ENCODE measurements around the gene MYO3B. TPM values are rescaled to one million over a fixed set of nuclear protein-coding genes. Genes with fewer than 3 reads are reported as not detected.

The MYO3B gene
- polyA plus RNA-seq, 1 donor (not counting 4 experiments of a cell fraction or from before 2014, with no cell fraction given), result 4.4 TPM

DNA sequence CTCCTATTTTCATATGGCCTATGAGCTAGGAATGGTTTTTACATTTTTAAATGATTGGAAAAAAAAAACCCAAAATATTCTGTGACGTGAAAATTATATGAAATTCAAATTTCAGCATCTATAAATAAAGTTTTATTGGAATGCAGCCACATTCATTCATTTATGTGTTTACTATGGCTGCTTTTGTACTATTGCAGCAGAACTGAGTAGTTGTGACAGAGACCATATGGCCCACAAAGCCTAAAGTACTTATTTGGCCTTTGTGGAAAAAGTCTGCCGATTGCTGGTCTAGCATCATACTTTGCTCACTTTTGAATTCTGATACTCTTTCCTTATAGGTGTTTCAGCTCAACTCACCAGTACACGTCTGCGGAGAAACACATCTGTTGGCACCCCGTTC, 39.0 kb downstream of the MYO3B start:
- no peak overlapping the region for H3K9ac ChIP-seq (ENCODE audit: control insufficient read depth, extremely low read depth, insufficient read depth, low read length)
- H2AFZ ChIP-seq (ENCODE audit: control insufficient read depth, low read length), result no peak overlapping the region
- FAIRE-seq, result no peak
- TF ChIP-seq CTCF (optimal IDR thresholded peaks at IDR 0.05 in 1 of 3, IDR thresholded peaks at IDR 0.05 in 1 of 3, conservative IDR thresholded peaks at IDR 0.05 in 1 of 3; ENCODE audit: extremely low read depth in 1 of 3, insufficient read depth in 2 of 3, low read length in 3 of 3), result no peak
- TF ChIP-seq EZH2 (IDR thresholded peaks at IDR 0.05; ENCODE audit: low read length), result no peak
- no peaks in the 10 kb centered on the region for H3K79me2 ChIP-seq (ENCODE audit: control insufficient read depth, insufficient read depth, low read length)
- no peaks in the 10 kb centered on the region for H4K20me1 ChIP-seq (ENCODE audit: control insufficient read depth, extremely low read depth, insufficient read depth, low read length)
- peaks cover 0 to 2% of the 10 kb centered on the region in 2 experiments for H3K36me3 ChIP-seq (ENCODE audit: control insufficient read depth in 2 of 2, extremely low read depth in 1 of 2, insufficient read depth in 2 of 2, low read length in 2 of 2)
- H3K27ac ChIP-seq (ENCODE audit: control insufficient read depth, insufficient read depth, low read length), result no peak overlapping the region
- dilution Hi-C loops (cut with MboI; ENCODE audit: extremely low pct_ligation_motif_present, low sequenced_read_pairs), result no loop called here
- DNase-seq (ENCODE audit: low read depth, low spot score), result no peak
- no peaks in the 10 kb centered on the region for H3K27me3 ChIP-seq (ENCODE audit: control insufficient read depth, extremely low read depth, insufficient read depth, low read length)
- no peaks in the 10 kb centered on the region for H3K9me1 ChIP-seq (ENCODE audit: control insufficient read depth, extremely low read depth, insufficient read depth, low read length)
- no peaks in the 10 kb centered on the region for H3K9me3 ChIP-seq (ENCODE audit: control insufficient read depth, low read depth, low read length)
- H3K4me3 ChIP-seq (ENCODE audit: control insufficient read depth in 2 of 3, extremely low read depth in 1 of 3, insufficient read depth in 2 of 3, low read depth in 1 of 3, low read length in 3 of 3), result no peak overlapping the region
- no peak overlapping the region for H3K4me2 ChIP-seq (ENCODE audit: control insufficient read depth, extremely low read depth, insufficient read depth, low read depth, low read length)
- peaks cover 7% of the 10 kb centered on the region for H3K4me1 ChIP-seq (ENCODE audit: control insufficient read depth, extremely low read depth, insufficient read depth, low read length)

- no peak overlapping the region for H2AFZ ChIP-seq (ENCODE audit: control insufficient read depth, low read length)
These were observed 39.9 kb downstream of the MYO3B start for GRCh38 chr2:170217778-170218251.

More at GRCh38 chr2:170217778-170218251, 39.9 kb downstream of the MYO3B start:
- no peaks in the 10 kb centered on the region for H3K27me3 ChIP-seq (ENCODE audit: control insufficient read depth, extremely low read depth, insufficient read depth, low read length)
- H4K20me1 ChIP-seq (ENCODE audit: control insufficient read depth, extremely low read depth, insufficient read depth, low read length), result no peaks in the 10 kb centered on the region
- DNase-seq (ENCODE audit: low read depth, low spot score) (no peak), FAIRE-seq (no peak)
- no peaks in the 10 kb centered on the region for H3K9me1 ChIP-seq (ENCODE audit: control insufficient read depth, extremely low read depth, insufficient read depth, low read length)
- H3K27ac ChIP-seq (ENCODE audit: control insufficient read depth, insufficient read depth, low read length), result no peak overlapping the region
- no peak overlapping the region for H3K4me3 ChIP-seq (ENCODE audit: control insufficient read depth in 2 of 3, extremely low read depth in 1 of 3, insufficient read depth in 2 of 3, low read depth in 1 of 3, low read length in 3 of 3)
- H3K9ac ChIP-seq (ENCODE audit: control insufficient read depth, extremely low read depth, insufficient read depth, low read length), result no peak overlapping the region
- peaks cover 0 to 2% of the 10 kb centered on the region in 2 experiments for H3K36me3 ChIP-seq (ENCODE audit: control insufficient read depth in 2 of 2, extremely low read depth in 1 of 2, insufficient read depth in 2 of 2, low read length in 2 of 2)
- dilution Hi-C loops (cut with MboI; ENCODE audit: extremely low pct_ligation_motif_present, low sequenced_read_pairs), result no loop called here
- H3K9me3 ChIP-seq (ENCODE audit: control insufficient read depth, low read depth, low read length), result no peaks in the 10 kb centered on the region
- H3K4me1 ChIP-seq (ENCODE audit: control insufficient read depth, extremely low read depth, insufficient read depth, low read length), result peaks cover 10% of the 10 kb centered on the region
- H3K4me2 ChIP-seq (ENCODE audit: control insufficient read depth, extremely low read depth, insufficient read depth, low read depth, low read length), result no peak overlapping the region
- no peaks in the 10 kb centered on the region for H3K79me2 ChIP-seq (ENCODE audit: control insufficient read depth, insufficient read depth, low read length)
- TF ChIP-seq CTCF (optimal IDR thresholded peaks at IDR 0.05 in 1 of 3, IDR thresholded peaks at IDR 0.05 in 1 of 3, conservative IDR thresholded peaks at IDR 0.05 in 1 of 3; ENCODE audit: extremely low read depth in 1 of 3, insufficient read depth in 2 of 3, low read length in 3 of 3) (no peak), EZH2 (IDR thresholded peaks at IDR 0.05; ENCODE audit: low read length) (no peak)
